Left colon (tissue), 2 donors: ENCODE results near the gene ADAMTS15. TPM values are rescaled to one million over a fixed set of nuclear protein-coding genes. Genes with fewer than 3 reads are reported as not detected.
A peak's percentile ranks its signal among the peaks of the same experiment; 100 is the strongest.
"Not testable (repeated sequence)": the region's sequence is repeated elsewhere in the genome, so short reads cannot be mapped to it uniquely, and the experiment has no call there.

Experiments used
- ATAC-seq: fragments of 200-7000 bp; cut with Tn5 transposase; one replicate; pipeline ENCODE4 v1.9.1; 2020; ENCODE audit warnings: mild to moderate bottlenecking, moderate library complexity
- DNase-seq, 2 donors: peaks; one replicate each; pipeline ENCODE4 v3.0.0-alpha.2; 2020
- intact Hi-C, 2 donors: fragments of 100-400 bp; cut with DNase I in 1 of 2; cut with micrococcal nuclease in 1 of 2; formaldehyde crosslinking; loops; one replicate each; pipeline versions ENCODE4 v1.11.2 to v1.14.0; 2022; cut with DNase I, micrococcal nuclease
- total RNA-seq, 2 donors: library from RNA; stranded (reverse); fragmentation: NEBNext Ultra II Directional; extraction: Animal tissue kit (Norgen Biotek cat#: 25700); gene quantifications; one replicate each; pipeline ENCODE4 v1.2.1, GENCODE V29; 2021
- donor health status: DM: no; HTN: no; CAD: no.
- donor health status: DM: yes; HTN: yes; CAD: no.

The ADAMTS15 gene
- total RNA-seq, 2 donors from 2014 or later, result 3.6 to 4.4 TPM

- intact Hi-C loops, result loop anchor here (10.0 kb wide), 2 partner anchors 435 to 465 kb away; no protein-coding TSS in a partner anchor
- DNase-seq (no peak), ATAC-seq (no peak)
Measured at GRCh38 chr11:130429983-130430382, 18.5 kb upstream of the ADAMTS15 start.

DNA sequence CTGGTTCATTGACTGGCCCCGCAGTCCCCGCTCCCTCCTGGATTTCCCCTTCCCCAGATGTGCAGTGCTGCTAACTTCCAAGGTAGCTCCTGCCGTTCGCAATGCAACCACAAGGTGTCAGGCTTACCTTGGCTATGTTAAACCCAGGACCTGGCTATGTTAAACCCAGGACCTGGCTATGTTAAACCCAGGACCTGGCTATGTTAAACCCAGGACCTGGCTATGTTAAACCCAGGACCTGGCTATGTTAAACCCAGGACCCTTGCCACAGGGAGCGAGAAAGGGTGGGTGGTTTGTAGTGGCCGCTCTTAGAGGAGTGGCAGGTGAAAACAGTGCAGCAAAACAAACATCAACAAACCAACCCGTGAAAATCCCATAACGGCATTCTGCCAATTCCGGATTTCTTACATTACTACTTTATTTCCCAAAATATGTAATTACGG is 17.1 kb upstream of the ADAMTS15 start:
- ATAC-seq, result peak; percentile 62
- intact Hi-C loops, result loop anchor here (10.0 kb wide), 2 partner anchors 433 to 463 kb away; no protein-coding TSS in a partner anchor
- DNase-seq, result peak in 1 of 2 donors; percentile 80

- DNase-seq, result no peak
- intact Hi-C loops, result loop anchor here (10.0 kb wide), 2 partner anchors 433 to 463 kb away; no protein-coding TSS in a partner anchor
- no peak for ATAC-seq
Measured at GRCh38 chr11:130431801-130432200, 16.6 kb upstream of the ADAMTS15 start.

- ATAC-seq (no peak), DNase-seq (no peak)
- intact Hi-C loops, result loop anchor here (10.0 kb wide), 2 partner anchors 431 to 461 kb away; no protein-coding TSS in a partner anchor
Measured at GRCh38 chr11:130433357-130433756, 15.1 kb upstream of the ADAMTS15 start.

DNA sequence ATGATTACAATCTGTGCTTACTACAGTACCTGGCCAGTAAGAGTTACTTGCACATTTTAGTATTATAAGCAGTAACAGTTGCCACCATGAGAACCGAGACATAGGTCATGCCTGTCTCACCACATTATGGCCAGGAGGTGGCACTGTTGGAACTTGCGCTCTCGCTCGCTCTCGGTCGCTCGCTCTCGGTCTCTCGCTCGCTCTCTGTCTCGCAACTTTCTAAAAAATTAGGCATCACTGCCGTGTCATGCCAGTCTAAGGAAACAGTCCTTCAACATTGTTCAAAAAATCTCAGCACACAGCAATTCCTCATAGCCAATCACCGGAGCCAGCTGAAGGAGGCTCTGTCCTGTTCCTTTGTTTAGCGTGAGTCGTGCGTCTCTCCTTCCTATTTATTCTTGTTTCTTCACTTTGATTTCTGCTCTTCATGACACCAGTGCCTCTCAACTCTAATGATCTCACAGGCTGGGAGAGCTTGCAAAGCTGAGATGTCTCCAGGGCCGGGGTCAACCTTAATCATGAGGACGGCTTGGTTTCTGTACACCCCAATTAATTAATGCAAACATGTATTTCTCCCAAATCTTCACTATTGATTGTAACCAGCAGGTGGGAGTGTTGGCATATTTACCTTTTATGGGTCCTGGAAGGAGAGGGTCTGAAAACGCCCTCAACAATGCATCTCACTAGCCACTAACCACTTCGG is 13.8 kb upstream of the ADAMTS15 start:
- peak; percentile 92 for ATAC-seq
- intact Hi-C loops, result loop anchor here (2.0 to 10.0 kb wide), 3 partner anchors 426 to 460 kb away; no protein-coding TSS in a partner anchor
- DNase-seq, result peak; percentile 65 to 81

DNA sequence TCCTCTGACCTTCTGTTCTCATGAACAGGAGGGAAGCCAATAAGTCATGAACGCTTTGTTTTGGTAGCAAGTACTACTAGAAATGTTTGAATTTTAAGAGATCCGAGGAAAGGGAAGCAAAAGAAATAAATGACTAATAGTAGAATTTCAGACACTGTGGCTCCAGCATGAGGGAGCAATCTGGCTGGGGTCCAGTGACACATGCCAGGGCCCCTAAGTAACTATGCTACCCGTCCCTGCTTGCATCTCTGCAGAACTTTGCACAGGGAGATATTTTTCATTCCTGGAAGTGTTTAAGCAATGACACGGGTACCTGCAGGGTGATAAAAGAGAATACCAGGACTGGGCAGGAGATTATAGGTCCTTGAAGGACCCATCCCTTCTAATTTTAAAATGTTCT is 12.8 kb upstream of the ADAMTS15 start:
- ATAC-seq, result no peak
- no peak for DNase-seq
- intact Hi-C loops, result loop anchor here (2.0 to 10.0 kb wide), 3 partner anchors 425 to 459 kb away; no protein-coding TSS in a partner anchor

DNA sequence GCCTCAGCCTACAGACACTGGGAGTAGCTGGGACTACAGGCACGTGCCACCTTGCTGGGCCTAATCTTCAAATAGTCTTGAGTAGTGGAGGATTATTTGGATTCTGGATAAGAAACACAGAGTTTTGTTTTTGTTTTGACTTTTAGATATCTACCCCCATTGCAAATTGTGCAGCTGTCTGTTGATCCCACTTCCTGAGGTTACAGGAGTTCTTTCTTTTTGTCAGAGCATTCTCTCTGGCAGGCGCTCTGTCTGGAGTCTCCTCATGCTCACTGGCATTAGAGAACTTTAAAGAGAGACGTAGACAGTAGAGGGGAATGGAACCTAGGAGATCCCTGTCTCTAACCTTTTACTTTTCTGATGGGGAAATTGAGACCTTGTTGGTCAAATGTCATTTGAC is 12.3 kb upstream of the ADAMTS15 start:
- no peak for ATAC-seq
- no peak for DNase-seq
- intact Hi-C loops, result loop anchor here (10.0 kb wide), 2 partner anchors 429 to 459 kb away; no protein-coding TSS in a partner anchor

DNA sequence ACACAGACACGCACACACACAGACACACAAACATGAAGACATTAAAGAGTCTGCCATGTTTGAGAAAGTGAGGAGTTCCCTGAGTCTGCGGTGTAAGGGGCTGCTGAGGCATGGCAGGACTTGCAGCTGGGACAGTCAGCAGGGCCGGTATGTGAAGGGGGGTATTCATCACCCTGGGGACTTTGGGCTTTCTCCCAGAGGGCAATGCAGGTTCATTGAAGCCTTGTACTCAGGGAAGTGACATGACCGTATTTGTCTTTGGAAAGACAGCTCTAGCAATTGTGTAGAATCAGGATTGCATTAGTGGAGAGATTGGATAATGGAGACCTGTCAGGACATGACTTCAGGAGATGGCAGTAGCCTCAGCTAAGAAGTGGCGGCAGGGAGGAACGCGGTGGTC is 10.6 kb upstream of the ADAMTS15 start:
- DNase-seq (no peak), ATAC-seq (no peak)
- intact Hi-C loops, result loop anchor here (10.0 kb wide), 2 partner anchors 427 to 457 kb away; no protein-coding TSS in a partner anchor

DNA sequence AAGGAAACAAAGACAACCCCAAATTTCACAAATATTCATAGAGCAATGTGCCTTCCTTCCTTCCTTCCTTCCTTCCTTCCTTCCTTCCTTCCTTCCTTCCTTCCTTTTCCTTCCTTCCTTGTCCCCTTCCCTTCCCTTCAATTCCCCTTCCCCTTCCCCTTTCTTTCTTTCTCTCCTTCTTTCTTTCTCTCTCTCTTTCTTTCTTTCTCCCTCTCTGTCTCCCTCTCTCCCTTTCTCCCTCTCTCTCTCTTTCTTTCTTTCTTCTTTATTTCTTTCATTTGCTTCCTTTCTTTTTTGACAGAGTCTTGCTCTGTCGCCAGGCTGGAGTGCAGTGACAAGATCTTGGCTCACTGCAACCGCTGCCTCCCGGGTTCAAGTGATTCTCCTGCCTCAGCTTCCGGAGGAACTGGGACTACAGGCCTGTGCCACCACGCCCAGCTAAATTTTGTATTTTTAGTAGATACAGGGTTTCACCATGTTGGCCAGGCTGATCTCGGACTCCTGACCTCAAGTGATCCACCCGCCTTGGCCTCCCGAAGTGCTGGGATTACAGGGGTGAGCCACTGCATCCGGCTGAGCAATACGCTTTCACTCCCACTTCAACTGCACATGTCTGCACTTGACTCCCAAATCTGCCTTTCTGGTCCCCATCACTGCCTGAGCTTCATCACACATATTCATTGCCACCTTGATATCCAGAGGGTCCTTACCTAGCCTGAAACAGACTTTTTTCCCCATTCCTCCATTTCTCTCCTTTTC is 9.9 kb upstream of the ADAMTS15 start:
- intact Hi-C loops, result loop anchor here (10.0 kb wide), 2 partner anchors 426 to 456 kb away; no protein-coding TSS in a partner anchor
- DNase-seq, ATAC-seq: not testable (repeated sequence)

- intact Hi-C loops, result loop anchor here (10.0 kb wide), 2 partner anchors 426 to 456 kb away; no protein-coding TSS in a partner anchor
- DNase-seq (no peak), ATAC-seq (no peak)
Measured at GRCh38 chr11:130439160-130439519, 9.3 kb upstream of the ADAMTS15 start.

DNA sequence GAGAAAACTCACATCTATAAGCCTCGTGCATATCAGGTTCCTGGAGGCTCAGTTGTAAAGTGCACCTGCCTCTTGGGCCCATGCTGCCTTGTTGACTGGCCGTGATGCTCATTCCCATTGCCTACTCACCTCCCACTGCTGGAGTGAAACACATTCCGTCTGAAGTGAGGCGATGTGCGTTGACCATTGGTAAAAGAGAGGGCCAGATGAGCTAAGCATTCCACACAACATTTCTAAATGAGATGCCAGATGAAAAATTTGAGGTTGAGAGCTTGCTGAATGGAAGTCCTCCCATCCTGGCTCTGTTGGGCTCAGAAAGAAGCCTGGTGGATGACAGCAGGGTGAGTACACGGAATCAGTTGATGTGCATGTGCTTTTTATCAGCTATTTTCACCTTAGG is 8.6 kb upstream of the ADAMTS15 start:
- intact Hi-C loops, result loop anchor here (10.0 kb wide), 2 partner anchors 425 to 455 kb away; no protein-coding TSS in a partner anchor
- DNase-seq (no peak), ATAC-seq (no peak)

DNA sequence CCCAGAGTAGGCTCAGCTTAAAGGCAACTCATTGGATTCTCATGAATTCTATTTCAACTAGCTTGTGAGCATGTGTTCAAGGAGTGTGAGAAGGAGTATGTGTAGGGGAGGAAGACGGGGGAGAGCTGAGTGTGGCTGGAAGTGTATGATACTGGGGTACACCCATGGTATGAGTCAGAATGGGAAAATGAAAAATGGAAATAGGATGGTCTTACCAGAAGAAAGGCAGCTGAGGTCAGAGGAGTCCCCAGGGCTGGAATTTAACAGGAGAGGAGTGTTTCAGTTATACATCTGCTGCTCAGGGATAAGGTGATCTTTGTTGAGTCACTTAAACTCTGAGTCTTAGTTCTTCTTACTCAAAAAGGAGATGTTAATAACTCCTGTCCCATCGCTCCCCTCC is 6.7 kb upstream of the ADAMTS15 start:
- DNase-seq, result no peak
- intact Hi-C loops, result no loop called here
- no peak for ATAC-seq

- intact Hi-C loops, result no loop called here
- DNase-seq, result no peak
- ATAC-seq, result no peak
Measured at GRCh38 chr11:130442737-130443136, 5.7 kb upstream of the ADAMTS15 start.

DNA sequence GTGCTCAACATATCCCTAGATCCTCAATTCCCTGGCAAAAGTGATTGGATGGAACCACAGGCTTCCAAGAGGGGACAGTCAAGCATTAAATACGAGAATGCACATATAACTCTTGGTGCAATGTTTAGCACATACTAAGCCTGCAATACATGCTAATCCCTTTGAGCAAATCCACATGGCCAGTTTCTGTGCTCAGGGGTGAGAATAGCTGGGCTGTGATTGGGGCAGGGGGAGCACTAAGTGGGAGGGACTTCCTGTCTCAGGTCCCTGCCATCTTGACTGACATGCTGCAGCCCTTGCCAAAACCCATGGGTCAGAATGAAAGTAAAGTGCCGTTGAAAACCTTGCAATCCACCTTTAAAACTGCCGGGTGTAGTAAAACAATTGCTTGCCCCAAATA is 2.7 kb upstream of the ADAMTS15 start:
- intact Hi-C loops, result no loop called here
- DNase-seq (no peak), ATAC-seq (no peak)

DNA sequence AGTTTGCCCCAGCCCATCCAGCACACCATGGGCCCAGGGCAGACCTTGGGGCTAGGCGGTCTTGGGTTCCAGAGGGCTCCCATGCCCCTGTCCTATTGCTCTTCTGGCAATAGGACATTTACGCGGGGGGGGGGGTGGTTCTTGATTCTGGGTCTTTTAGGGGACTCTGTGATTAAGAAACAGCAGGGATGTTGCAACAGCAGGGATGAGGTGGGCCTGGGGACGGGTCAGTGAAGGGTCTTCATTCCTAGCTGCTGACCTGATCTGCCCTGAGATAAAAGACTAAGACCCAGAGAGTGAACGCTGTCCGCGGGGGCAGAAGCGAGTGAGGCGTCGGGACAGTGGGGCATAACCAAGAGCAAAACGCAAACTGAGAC is 418 bp upstream of the ADAMTS15 start:
- ATAC-seq (no peak), DNase-seq (no peak)
- intact Hi-C loops, result no loop called here

GRCh38 chr11:130449310-130449990 is 1.0 kb downstream of the ADAMTS15 start:
- intact Hi-C loops, result no loop called here
- ATAC-seq (peak; percentile 14), DNase-seq (peak in 1 of 2 donors; percentile 32)

DNA sequence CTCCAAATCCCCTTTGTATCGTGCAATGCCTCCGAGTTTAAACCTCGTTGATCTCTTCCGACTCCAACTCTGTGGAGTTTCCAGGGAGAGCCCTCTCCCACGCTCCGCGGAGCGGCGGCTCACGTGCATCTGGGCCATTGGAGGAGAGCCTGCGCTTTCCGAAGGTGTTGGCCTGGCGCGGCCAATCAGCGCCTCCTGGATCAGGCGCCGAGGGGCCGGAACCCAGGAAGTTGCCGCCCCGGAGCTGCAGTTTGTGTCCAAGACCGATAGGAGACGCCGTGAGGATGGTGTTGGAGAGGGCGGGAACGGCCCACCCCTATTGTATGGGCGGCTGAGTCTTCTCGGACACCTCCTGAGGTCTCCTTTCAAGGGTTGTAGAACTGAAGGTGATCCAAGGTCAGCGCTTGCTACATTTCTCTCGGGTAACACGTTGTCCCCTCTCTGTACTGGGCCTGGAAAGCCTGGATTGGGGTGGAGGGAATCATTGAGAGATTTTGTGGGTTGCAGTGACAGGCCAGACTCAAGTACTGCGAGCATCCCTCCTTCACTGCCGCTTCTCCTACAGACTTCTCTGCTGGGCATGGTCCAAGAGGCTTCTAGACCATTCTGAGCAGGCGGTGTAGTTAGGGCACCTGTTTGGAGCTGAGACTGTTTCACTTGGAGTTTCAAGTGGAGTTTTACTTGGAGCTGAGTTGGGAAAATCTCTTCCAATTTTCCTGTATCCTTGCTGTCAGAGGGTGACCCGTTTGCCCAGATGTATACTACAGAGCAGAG is 1.7 kb downstream of the ADAMTS15 start:
- DNase-seq (peak; percentile 83), ATAC-seq (peak; percentile 74)
- intact Hi-C loops, result no loop called here
